ENCODE measurements around the gene CNTNAP2.

GRCh38 chr7:148204639-148205304 lies 2088.2 kb downstream of the CNTNAP2 start:
- peak in 1 of 6 experiments; percentile 20 for TF ChIP-seq CTCF (IDR thresholded peaks at IDR 0.05)
- TF ChIP-seq POLR2A (IDR thresholded peaks at IDR 0.05) = no peak
